Upper lobe of left lung (tissue), 4 donors: ENCODE measurements around the gene LPAR6.

ENCODE experiments used
- CTCF ChIP-seq, 6 experiments: fragments of 450-650 bp in 4 of 6; fragments of 200-600 bp in 2 of 6; sonication (generic) in 2 of 6; IDR thresholded peaks; one replicate each; pipeline ENCODE4 v1.5.1; 2016 to 2019; ENCODE audit warnings: antibody characterized with exemption in 6 of 6
- EP300 ChIP-seq, 4 donors: sonication (generic); formaldehyde crosslinking; IDR thresholded peaks; one replicate each; pipeline ENCODE4 v1.5.1; 2017; ENCODE audit warnings: antibody characterized with exemption in 4 of 4, control low read depth in 2 of 4
- POLR2A ChIP-seq, 4 donors: fragments of 450-650 bp; IDR thresholded peaks; one replicate each; pipeline ENCODE4 v1.5.1; 2016 to 2017; ENCODE audit warnings: antibody characterized with exemption in 4 of 4, mild to moderate bottlenecking in 2 of 4

- TF ChIP-seq CTCF (IDR thresholded peaks at IDR 0.05) (no peak), EP300 (IDR thresholded peaks at IDR 0.05) (no peak), POLR2A (IDR thresholded peaks at IDR 0.05) (no peak)
Observed at GRCh38 chr13:48402325-48402932, 10.5 kb downstream of the LPAR6 start.
